Measurements from ENCODE around the gene ARSJ.

Gene ARSJ

DNA sequence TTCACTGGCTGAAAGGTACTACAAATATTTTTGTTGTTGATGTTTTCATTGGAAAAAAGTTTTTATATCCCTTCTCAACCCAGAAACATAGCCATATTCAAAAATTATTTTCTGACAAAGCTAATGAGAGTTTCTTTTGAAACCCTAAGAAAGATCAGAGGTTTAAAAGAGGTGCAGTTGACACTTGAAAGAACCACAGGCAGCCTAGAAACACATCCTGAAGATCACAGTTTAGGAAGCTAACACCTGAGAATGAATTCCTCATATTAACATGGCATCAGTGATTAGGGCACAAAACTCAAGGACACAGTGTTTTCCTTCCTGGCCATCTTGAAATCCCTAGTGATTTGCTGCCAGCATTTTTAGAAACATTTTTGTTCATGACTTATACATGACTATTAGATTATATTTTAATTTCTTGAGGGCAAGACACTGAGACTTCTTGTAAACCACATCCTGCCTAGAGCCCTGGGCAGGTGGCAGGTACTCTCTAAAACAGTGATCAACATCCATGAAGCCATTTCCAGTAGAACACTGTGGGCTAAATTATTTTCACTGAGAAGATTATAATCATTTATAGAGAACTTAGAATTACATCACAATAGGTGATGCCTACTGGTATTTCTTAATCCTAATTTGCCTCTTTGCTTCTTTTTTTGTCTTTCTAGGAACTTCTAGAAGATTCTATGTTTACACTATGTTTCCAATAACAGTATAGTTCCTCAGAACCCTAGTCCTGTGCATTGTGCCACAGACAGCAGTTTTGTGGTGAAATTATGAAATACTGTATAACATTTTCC, 80.0 kb downstream of the ARSJ start:
- DNase-seq (ENCODE audit: low spot score), result no peak

DNA sequence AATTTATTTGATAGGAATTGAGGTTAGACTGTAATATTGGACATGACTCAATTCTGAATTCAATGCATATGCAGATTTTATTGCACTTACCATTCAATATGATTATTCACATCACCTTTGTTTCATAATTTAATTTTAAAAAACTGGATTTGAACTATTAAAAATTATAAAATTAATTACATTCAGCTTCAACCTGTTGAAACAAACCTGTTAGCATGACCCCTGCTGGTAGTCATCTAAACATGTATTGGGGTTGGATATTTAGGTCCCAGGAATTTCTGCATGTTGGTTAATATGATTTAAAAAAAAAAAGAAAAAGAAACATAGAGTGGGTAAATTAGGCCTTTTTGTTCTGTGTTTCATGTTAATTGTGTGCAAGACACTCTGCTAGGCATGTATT, 85.9 kb downstream of the ARSJ start:
- DNase-seq (ENCODE audit: low spot score), result no peak

DNA sequence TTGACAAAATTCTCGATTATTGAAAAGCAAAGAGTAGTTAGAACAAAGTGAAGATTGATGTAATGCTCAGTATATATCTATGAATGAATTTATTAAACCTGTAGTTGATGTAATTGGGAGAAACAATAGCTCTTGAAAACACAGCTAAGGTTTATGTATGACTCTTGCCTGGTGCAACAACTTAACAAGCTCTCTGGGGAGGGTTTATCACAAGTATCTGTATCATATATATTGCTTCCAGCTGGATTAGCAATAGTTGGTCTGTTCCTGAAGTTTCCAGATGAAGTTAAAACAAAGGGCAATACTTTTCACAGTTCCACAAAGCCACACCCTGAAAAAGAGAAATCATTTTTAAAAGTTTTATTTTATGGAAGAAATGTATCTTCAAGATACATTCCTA, 91.4 kb downstream of the ARSJ start:
- DNase-seq (ENCODE audit: low spot score), result no peak

DNA sequence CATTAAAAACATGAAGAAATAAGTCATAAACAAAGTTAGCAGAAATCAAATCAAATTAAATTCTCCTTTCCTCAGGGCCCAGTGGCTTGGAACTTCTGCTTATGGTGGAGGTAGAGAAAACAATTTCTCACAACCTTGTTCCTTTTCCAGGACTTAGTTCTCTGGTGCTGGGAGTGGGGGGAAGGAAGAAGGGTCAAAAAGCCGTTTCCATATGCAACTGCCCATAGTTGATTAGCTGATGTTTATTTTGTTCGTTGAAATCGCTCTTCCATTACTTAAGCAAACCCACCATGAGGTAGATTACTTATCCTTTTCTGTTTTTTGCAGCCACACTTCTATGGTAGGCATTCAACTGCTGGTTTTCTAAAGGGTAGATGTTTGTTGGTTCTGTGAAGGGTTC, 94.2 kb downstream of the ARSJ start:
- DNase-seq (ENCODE audit: low spot score), result no peak

DNA sequence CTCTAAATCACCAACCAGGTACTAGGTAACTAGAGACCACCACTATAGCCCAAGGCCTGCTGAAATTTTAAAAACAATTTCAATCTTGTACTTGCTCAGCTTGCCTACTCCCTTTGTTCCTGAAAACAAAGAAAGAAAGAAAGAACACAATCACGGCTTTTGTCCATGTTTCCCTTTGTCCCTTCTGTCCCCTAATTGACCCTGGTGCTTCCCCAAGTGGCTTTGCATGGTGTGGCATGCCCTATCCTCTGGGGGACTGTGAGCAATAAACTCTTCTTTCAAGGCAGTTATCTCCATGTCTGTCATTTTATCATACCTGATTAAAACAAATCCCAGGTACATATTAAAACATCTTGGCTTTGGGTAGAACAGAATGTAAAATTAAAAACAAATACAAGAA, 94.8 kb downstream of the ARSJ start:
- no peak for DNase-seq (ENCODE audit: low spot score)

DNA sequence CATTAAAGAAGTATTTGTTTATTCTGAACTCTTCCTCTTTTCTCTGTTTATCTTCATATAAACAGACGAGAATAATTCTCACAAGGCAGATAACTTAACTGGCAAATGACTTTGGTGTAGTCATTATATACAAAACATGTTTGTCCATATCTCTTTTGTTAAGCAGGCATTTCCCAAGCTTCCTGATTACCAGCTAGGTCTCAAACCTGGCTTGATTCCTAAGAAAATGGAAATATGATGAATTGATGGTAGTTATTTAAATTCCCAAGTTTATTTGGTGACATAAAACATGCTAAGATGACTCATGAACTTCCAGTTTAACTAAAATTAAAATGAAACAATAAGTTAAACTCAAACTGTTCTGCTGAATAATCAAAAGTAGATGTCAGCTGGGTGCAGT, 96.8 kb downstream of the ARSJ start:
- DNase-seq (ENCODE audit: low spot score), result no peak

DNA sequence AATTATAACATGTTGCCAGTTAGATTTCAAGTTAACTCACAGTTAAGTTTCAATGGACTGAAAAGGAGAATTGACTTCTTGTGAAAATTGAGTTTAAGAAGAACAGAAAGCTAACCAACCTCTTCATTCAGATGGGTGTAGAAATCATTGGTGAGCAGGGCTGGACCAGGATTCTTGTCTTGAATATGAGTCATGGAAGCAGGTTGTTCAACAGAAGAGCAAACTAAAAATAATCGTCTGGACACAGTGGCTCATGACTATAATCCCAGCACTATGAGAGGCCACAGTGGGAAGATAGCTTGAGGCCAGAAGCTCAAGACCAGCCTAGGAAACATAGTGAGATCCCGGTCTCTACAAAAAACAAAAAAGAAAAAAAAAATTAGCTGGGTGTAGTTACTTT, 98.2 kb downstream of the ARSJ start:
- no peak for DNase-seq (ENCODE audit: low spot score)

DNA sequence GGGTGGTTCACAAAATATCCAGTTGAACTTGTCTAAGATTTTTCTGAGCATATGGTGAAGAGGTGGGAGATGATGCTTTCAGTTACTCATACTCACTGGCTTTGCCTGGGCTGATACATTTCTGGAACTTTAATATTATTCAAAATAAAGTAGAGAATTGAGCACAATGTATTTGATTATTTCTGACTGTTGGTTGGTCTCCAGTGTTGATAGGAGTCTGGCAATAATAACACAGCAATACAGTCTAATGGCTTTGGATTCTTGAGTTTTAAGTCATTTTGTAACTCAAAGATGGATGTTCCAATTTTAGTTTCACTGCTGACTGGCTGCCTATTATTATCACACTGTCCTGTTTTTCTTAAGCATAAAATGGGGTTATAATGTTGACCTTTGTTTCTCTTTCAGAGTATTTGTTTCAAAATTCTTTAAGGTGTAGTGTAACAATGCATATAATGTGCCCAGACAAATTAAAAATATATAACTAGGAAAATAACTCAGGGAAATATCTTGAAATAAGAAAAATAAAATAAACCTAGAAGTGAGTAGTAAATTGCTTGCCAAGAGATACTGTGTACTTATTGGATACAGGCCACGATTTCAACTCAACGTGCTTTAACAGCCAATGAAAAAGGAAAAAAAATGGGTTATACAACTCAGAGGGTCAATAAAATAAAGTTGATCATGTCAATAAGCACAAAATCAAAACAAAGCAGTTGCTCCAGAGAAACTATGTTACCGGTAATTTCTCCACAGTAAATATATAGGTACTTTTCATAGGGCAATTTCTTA, 99.0 kb downstream of the ARSJ start:
- no peak for DNase-seq (ENCODE audit: low spot score)

DNA sequence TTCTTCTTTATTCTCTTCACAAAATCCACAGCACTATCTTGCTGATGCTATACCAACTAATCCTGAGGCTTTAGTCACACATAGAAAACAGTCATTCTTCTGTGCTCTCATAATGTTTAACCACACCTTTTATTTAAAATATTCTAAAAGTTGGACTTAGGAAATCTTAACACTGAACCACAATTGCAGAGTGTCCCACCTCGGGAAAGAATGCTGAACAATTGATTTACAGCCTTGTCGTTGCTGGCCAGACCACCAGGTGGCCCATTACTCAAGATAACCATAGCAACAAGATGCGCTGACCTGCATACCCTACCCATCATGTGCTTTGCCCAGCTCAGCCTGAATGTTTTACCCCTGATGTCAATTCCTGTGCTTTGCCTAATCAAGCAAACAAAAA, 100.8 kb downstream of the ARSJ start:
- DNase-seq (ENCODE audit: low spot score), result no peak

DNA sequence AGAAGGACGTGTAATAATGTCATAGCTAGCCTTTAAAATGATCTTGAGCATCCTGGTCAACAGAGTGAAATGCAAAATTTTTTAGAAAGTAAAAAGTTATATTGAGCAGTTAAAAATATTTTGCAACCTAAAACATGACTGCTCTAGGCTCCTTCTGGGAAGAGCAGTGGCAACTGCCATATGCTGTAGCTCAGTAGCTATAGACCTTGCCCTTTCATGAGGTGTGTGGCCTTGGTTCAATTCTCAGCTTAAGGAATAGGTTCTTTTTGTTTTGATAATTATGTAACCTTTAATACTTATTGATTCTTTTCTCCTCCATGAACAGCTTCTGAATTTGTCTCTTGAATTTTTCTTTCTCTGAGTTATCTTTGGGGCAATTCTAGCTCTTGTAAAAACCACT, 105.0 kb downstream of the ARSJ start:
- no peak for DNase-seq (ENCODE audit: low spot score)

DNA sequence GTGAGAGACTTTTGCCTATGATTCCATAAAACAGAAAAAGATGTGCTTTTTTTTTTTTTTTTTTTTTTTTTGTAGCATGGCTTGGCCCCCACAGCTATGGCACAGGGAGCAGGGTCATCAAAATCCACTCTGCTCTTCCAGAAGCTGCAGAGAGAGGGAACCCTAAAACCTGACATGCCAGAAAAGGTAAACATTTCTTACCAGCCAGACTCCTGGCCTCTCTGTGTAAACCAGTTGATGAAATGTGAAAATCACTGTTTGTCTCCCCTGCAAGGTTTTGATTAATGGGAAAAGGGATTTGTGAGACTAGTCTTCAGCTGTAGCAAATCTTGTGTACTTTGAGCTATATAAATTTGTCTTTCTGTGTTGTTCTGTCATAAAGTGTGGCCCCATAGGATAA, 105.9 kb downstream of the ARSJ start:
- DNase-seq (ENCODE audit: low spot score), result no peak

DNA sequence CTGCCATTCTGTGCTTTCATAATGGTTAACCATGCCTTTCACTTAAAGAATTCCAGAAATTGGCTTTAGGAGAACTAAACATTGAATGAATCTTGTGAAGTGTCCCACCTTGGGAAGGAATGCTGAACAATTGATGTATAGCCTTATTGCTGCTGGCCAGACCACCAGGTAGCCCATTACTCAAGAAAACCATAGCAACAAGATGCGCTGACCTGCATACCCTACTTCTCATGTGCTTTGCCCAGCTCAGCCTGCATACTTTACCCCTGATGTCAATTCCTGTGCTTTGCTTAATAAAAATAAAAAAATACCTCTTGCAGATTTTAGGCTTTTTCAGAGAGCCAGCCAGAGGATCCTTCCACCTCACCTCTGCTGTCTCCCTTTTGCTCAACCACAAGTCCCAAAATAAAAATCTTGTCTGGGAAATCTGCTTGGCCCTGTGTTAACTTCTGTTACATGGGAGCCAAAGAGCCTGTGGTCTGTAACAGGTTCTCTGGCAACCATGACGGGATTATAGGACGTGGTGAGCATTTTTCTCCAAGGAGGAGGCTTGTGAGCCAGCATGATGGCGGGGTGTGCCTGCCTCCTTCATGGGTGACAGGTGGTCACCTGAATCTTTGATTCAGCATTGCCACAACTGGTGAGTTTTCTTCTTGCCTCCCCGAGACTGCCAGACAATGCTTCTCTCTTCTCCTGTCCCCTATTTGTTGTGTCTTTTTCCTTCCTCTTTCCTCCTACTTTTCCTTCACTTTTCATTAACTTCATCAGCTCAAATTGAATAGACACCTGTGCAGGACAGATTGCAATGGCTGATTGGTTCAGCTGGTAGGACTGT, 106.8 kb downstream of the ARSJ start:
- no peak for DNase-seq (ENCODE audit: low spot score)

DNA sequence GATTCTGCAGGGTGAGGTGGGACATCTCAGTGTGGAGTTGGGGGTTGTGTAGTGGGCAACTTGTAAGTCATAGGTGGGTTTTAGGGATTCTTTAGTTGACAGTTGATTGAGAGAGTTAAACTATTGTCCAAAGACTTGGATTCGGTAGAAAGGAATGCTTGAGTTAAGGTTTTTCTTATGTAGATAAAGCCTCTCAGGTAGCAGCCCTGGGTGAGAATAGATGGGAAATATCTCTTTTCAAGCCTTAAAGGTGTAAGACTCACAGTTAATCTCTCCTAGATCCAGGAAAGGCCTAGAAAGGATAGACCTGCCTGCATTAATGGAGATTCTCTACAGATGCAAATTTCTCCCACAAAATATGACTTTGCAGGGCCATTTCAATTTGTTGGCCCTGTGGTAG, 108.4 kb downstream of the ARSJ start:
- no peak for DNase-seq (ENCODE audit: low spot score)

DNA sequence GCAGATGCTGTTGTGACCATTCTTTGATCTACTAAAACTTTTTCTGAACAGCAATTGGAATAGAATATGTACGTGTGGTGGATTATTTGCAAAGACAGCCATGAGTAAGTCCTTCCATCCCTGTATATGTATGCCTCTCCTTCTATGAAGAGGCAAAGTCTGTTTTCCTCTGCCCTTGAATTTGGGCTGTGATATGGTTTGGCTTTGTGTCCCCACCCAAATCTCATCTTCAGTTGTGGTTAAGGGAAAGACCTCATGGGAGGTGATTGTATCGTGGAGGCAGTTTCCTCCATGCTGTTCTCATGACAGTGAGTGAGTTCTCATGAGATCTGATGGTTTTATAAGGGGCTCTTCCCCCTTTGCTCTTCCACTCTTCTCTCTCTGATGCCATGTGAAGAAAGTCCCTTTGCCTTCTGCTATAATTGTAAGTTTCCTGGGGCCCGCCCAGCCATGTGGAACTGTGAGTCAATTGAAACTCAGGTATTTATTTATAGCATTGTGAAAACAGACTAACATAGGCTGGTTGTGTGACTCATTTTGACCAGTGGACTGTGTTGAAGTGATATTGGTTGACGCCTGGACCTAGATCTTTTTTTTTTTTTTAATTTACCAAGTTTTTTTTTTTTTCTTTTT, 109.6 kb downstream of the ARSJ start:
- no peak for DNase-seq (ENCODE audit: low spot score)

DNA sequence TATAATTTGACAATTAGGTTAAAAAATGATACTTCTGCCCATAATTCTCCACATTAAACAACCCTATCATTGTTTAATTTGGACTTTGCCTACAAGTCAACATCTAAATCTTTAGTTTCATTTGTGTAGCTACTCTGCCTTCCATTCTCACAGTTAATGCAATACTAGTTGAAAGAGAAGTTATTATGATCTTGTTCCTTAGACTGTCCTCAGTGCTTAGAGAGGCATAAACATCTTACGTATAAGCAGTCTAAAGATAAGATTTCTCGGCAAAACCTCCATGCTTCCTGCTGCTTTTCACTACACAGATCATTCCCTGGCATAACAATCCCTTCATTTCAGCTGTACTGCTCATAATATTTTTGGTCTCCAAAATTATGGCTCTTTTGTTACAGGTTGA, 112.8 kb downstream of the ARSJ start:
- DNase-seq (ENCODE audit: low spot score), result no peak

DNA sequence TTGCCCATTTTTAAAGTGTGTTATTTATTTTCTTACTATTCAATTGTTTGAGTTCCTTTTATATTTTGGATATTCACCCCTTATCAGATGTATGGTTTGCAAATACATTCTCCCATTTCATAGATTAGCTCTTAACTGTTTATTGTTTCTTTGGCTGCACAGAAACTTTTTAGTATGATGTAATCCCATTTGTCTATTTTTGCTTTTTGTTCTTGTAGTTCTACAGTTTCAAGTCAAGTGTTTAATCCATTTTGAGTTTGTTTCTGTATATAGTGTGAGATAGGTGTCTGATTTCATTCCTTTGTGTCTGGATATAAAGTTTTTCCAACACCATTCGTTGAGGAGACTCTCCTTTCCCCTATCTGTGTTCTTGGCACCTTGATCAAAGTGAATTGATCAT, 120.5 kb downstream of the ARSJ start:
- no peak for DNase-seq (ENCODE audit: low spot score)

DNA sequence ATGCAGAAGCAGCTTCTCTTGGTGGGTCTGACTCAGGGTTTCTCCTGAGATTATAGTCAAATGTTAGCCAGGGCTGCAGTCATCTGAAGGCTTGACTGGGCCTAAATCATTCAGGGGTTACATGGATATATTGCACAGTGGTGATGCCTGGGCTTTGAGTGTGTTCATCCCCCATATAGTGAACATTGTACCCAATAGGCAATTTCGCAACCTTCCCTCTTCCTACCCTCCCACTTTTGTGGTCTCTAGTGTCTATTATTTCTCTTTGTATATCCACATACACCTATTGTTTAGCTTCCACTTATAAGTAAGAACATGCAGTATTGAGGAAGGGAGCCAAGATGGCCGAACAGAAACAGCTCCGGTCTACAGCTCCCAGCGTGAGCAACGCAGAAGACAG, 127.6 kb downstream of the ARSJ start:
- DNase-seq (ENCODE audit: low spot score), result no peak
